Epithelial cell of esophagus (primary cell): ENCODE measurements around the gene C1QL4.
"Not testable (repeated sequence)": the region's sequence is repeated elsewhere in the genome, so short reads cannot be mapped to it uniquely, and the experiment has no call there.

ENCODE experiments used
- DNase-seq: peaks from one replicate; pipeline ENCODE4 v3.0.0; 2010; ENCODE audit warnings: low read depth
- H3K4me3 ChIP-seq: 2 replicates; pipeline ENCODE4 v1.5.1; 2011; ENCODE audit warnings: mild to moderate bottlenecking, low read length, control low read depth
- TF ChIP-seq, protein P1 (sequence below): IDR thresholded peaks from 2 replicates; pipeline ENCODE4 v1.5.1; 2011; ENCODE audit warnings: low read depth, mild to moderate bottlenecking, low read length, control low read depth, inconsistent platforms; ENCODE audit not compliant: insufficient read depth; ENCODE audit errors: missing control alignments

The C1QL4 gene

GRCh38 chr12:49327887-49328286 is 9.1 kb downstream of the C1QL4 start:
- H3K4me3 ChIP-seq = no peak overlapping the region
- TF ChIP-seq, protein P1, sequence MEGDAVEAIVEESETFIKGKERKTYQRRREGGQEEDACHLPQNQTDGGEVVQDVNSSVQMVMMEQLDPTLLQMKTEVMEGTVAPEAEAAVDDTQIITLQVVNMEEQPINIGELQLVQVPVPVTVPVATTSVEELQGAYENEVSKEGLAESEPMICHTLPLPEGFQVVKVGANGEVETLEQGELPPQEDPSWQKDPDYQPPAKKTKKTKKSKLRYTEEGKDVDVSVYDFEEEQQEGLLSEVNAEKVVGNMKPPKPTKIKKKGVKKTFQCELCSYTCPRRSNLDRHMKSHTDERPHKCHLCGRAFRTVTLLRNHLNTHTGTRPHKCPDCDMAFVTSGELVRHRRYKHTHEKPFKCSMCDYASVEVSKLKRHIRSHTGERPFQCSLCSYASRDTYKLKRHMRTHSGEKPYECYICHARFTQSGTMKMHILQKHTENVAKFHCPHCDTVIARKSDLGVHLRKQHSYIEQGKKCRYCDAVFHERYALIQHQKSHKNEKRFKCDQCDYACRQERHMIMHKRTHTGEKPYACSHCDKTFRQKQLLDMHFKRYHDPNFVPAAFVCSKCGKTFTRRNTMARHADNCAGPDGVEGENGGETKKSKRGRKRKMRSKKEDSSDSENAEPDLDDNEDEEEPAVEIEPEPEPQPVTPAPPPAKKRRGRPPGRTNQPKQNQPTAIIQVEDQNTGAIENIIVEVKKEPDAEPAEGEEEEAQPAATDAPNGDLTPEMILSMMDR = no peak
- no peak for DNase-seq

DNA sequence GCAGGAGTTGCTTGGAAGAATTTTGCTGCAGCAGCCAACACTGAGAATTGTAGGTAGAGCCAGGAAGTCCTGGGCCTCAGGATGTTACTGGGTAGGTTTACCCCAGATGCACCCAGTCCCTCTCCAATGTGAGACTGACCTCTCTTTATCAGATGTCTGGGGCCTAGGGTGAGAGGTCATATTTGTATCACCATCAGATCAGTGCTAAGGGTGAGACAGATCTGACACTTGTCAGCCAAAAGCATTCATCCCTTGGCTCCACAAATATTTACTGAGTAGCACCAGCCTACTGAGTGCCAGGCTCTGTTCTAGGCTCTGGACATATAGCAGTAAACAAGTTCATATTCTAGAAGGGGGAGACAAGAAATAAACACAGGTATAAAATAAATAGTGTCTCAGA is 9.6 kb downstream of the C1QL4 start:
- no peak for DNase-seq
- TF ChIP-seq, protein P1 = no peak
- H3K4me3 ChIP-seq = no peak overlapping the region

GRCh38 chr12:49325606-49326005 is 11.4 kb downstream of the C1QL4 start:
- H3K4me3 ChIP-seq = no peak overlapping the region
- no peak for DNase-seq
- TF ChIP-seq, protein P1 = no peak

- peak overlapping the region; percentile 72 for H3K4me3 ChIP-seq
- TF ChIP-seq, protein P1 = no peak
- DNase-seq = no peak
Measured at GRCh38 chr12:49323524-49324097, 13.4 kb downstream of the C1QL4 start.

DNA sequence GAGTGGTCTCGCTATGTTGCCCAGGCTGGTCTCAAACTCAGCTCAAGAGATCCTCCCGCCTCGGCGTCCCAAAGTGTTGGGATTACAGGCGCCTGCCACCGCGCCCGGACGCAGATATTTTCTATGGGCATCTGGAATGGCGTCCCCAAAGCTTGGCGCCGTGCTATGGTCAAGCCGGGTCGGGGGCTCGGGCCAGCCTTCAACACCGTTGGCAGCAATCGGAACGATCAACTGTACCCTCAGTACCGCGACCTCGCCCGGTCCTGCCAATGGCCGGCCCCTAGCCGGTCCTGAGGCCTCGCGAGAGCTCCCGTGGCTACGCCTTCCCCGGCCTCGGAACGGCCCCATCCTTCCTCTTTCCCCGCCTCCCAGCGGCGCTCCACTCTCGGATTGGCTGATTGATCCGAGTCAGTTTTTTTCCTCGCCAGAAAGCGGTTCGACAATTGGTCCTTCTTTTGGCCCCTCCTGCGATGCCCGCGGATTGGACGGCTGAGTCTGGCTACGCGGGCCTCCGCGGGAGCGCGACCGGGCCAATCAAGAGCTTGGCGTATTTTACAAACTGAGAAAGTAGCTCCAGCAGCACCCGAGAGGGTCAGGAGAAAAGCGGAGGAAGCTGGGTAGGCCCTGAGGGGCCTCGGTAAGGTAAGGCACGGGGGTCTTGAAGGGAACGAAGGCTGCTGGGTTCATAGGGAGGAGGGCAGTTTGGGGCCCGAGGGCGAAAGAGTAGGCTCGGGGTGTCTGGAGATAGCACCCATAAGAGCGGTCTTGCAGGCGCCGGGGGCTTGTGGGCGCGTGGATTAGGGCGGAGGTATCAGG is 14.1 kb downstream of the C1QL4 start, which contains the start of gene TROAP:
TSS of gene TROAP (plus strand) at position 548 of the 816 bp plus-strand sequence. CDS start 354 bp downstream, outside the sequence.
- TF ChIP-seq, protein P1 = no peak
- H3K4me3 ChIP-seq = peak within 1 kb of the TSS; percentile 72
- DNase-seq = peak; percentile 99

- TF ChIP-seq, protein P1 = no peak
Measured at GRCh38 chr12:49322367-49322707, 14.7 kb downstream of the C1QL4 start.

GRCh38 chr12:49320411-49321103 is 16.4 kb downstream of the C1QL4 start:
- DNase-seq, H3K4me3 ChIP-seq: not testable (repeated sequence)

More at GRCh38 chr12:49322367-49322707, 14.7 kb downstream of the C1QL4 start:
- peak overlapping the region; percentile 72 for H3K4me3 ChIP-seq
- DNase-seq = no peak

DNA sequence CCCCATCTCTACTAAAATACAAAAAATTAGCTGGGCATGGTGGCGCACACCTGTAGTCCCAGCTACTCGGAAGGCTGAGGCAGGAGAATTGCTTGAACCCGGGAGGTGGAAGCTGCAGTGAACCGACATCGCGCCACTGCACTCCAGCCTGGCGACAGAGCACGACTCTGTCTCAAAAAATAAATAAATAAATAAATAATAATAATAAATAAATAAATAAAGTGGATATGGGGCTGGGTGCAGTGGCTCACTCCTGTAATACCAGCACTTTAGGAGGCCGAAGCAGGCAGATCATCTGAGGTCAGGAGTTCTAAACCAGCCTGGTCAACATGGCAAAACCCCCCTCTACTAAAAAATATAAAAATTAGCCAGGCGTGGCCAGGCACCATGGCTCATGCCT is 19.9 kb downstream of the C1QL4 start:
- H3K4me3 ChIP-seq, DNase-seq: not testable (repeated sequence)
